CD4-positive, alpha-beta memory T cell (primary cell): ENCODE measurements around the gene HIPK3. TPM values are rescaled to one million over a fixed set of nuclear protein-coding genes. Genes with fewer than 3 reads are reported as not detected.
"Not testable (repeated sequence)": the region's sequence is repeated elsewhere in the genome, so short reads cannot be mapped to it uniquely, and the experiment has no call there.

Experiments used
- CTCF ChIA-PET: fragments of 350-600 bp; sonication (Branson Sonifier 250); formaldehyde crosslinking; loops from one replicate; lab custom pipeline; 2021; ENCODE audit warnings: inconsistent platforms; ENCODE audit not compliant: partially characterized antibody; lab: Charles Lee
- POLR2A ChIA-PET: fragments of 350-600 bp; sonication (Branson Sonifier 250); formaldehyde crosslinking; loops from one replicate; lab custom pipeline; 2021; ENCODE audit not compliant: partially characterized antibody; lab: Charles Lee
- DNase-seq, 5 donors: peaks; one replicate each; pipeline versions ENCODE4 v3.0.0 to v3.0.0-alpha.2; 2020 to 2022; ENCODE audit warnings: mixed read lengths in 1 of 5
- H3K27ac ChIP-seq: one replicate; pipeline ENCODE4 v1.7.0; 2013; ENCODE audit warnings: low read depth, low read length
- H3K27me3 ChIP-seq: 2 replicates; pipeline ENCODE4 v1.7.0; 2013; ENCODE audit warnings: mild to moderate bottlenecking, low read length, moderate library complexity; ENCODE audit not compliant: insufficient read depth
- H3K36me3 ChIP-seq: 2 replicates; pipeline ENCODE4 v1.7.0; 2013; ENCODE audit warnings: mild to moderate bottlenecking, low read length, moderate library complexity; ENCODE audit not compliant: insufficient read depth
- H3K4me1 ChIP-seq: 2 replicates; pipeline ENCODE4 v1.7.0; 2013; ENCODE audit warnings: mild to moderate bottlenecking, low read length, moderate library complexity; ENCODE audit not compliant: insufficient read depth
- H3K4me3 ChIP-seq, 2 donors: one replicate each; pipeline ENCODE4 v1.7.0; 2013; ENCODE audit warnings: low read length in 2 of 2, mild to moderate bottlenecking in 1 of 2
- H3K9me3 ChIP-seq, 2 donors: one replicate each; pipeline ENCODE4 v1.7.0; 2013; ENCODE audit warnings: low read length in 2 of 2, control low read depth in 1 of 2; ENCODE audit not compliant: control insufficient read depth in 1 of 2
- H3K27ac Mint-ChIP-seq, 7 donors: one replicate each; pipeline ENCODE4 v1.8.0; 2020 to 2021; ENCODE audit warnings: mixed read lengths in 7 of 7, mild to moderate bottlenecking in 6 of 7, inconsistent platforms in 3 of 7, moderate library complexity in 3 of 7
- H3K27me3 Mint-ChIP-seq, 2 donors: one replicate each; pipeline ENCODE4 v1.8.0; 2020 to 2021; ENCODE audit warnings: mixed read lengths in 2 of 2
- H3K36me3 Mint-ChIP-seq, 2 donors: one replicate each; pipeline ENCODE4 v1.8.0; 2020 to 2021; ENCODE audit warnings: mixed read lengths in 2 of 2, inconsistent platforms in 1 of 2, mild to moderate bottlenecking in 1 of 2
- H3K4me1 Mint-ChIP-seq, 4 donors: one replicate each; pipeline ENCODE4 v1.8.0; 2020 to 2021; ENCODE audit warnings: mixed read lengths in 4 of 4, mild to moderate bottlenecking in 1 of 4
- H3K4me3 Mint-ChIP-seq, 8 donors: one replicate each; pipeline ENCODE4 v1.8.0; 2020 to 2021; ENCODE audit warnings: mixed read lengths in 8 of 8, mild to moderate bottlenecking in 7 of 8, moderate library complexity in 6 of 8, inconsistent platforms in 3 of 8
- H3K9me3 Mint-ChIP-seq, 8 donors: one replicate each; pipeline ENCODE4 v1.8.0; 2020 to 2021; ENCODE audit warnings: mixed read lengths in 8 of 8, mild to moderate bottlenecking in 5 of 8, inconsistent platforms in 3 of 8, moderate library complexity in 1 of 8
- intact Hi-C: fragments of 100-400 bp; cut with micrococcal nuclease; formaldehyde crosslinking; loops from one replicate; pipeline ENCODE4 v1.15.1; 2023
- polyA plus RNA-seq, 2 donors: library from polyadenylated mRNA; unstranded; fragments of 300-500 nt; fragmentation: Illumina TruSeq; gene quantifications; one replicate each; pipeline ENCODE4 v1.2.3, GENCODE V29; 2021
- total RNA-seq, 2 experiments: library from RNA; stranded (reverse); gene quantifications; one replicate each; pipeline ENCODE4 v1.2.3, GENCODE V29; 2021

HIPK3 gene
- total and polyA plus RNA-seq, 4 experiments from 2014 or later = 31.1 to 92.0 (median 59.8) TPM

DNA sequence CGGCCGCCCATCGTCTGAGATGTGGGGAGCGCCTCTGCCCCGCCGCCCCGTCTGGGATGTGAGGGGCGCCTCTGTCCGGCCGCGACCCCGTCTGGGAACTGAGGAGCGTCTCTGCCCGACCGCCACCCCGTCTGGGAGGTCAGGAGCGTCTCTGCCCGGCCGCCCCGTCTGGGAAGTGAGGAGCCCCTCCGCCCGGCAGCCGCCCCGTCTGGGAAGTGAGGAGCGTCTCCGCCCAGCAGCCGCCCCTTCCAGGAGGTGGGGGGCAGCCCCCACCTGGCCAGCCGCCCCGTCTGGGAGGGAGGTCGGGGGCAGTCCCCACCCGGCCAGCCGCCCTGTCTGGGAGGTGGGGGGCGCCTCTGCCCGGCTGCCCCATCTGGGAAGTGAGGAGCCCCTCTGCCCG, 13.5 kb upstream of the HIPK3 start:
- DNase-seq, H3K9me3 ChIP-seq, H3K4me3 Mint-ChIP-seq, H3K4me3 ChIP-seq, H3K36me3 ChIP-seq, intact Hi-C loops, H3K4me1 Mint-ChIP-seq, H3K27ac ChIP-seq, H3K9me3 Mint-ChIP-seq, POLR2A ChIA-PET, H3K36me3 Mint-ChIP-seq, CTCF ChIA-PET, H3K4me1 ChIP-seq, H3K27ac Mint-ChIP-seq, H3K27me3 ChIP-seq: not testable (repeated sequence)
- peaks cover 9 to 13% of the 10 kb centered on the region in 2 donors for H3K27me3 Mint-ChIP-seq

DNA sequence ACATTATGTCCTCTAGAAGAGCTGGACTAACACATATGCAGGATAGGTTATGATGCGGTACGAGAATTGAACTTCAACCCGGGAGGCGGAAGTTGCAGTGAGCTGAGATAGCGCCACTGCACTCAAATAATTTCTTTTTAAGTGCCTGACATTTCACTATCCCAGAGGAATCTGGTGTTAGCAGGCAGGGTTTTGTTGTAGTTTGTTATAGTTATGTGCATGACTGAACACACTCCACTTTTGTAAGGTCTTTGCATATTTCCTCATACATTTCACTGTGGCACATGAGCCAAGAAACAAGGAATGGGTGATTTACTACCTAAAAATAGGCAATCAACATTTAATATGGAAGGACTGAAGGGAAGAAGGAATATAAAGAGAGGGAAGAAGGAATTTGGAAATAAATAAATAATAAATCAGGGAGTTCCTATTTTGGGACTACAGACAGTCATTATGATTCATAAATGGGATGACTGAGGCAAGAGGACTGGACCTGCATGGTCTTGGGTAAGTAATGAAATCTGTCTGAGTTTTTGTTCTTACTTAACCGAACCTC, 8.7 kb upstream of the HIPK3 start:
- no peaks in the 10 kb centered on the region for H3K4me1 Mint-ChIP-seq
- Histone ChIP-seq H3K27me3 (no peaks in the 10 kb centered on the region), H3K4me1 (no peaks in the 10 kb centered on the region), H3K9me3 (no peaks in the 10 kb centered on the region), H3K27ac (no peak overlapping the region), H3K36me3 (no peaks in the 10 kb centered on the region), H3K4me3 (no peak overlapping the region)
- no peak overlapping the region for H3K4me3 Mint-ChIP-seq
- H3K27ac Mint-ChIP-seq = no peak overlapping the region
- no peaks in the 10 kb centered on the region for H3K9me3 Mint-ChIP-seq
- POLR2A ChIA-PET = no interaction called here
- DNase-seq = no peak
- CTCF ChIA-PET = interaction anchor here (0.7 kb wide), 1 partner anchor 19 kb away, joined by 3 read pairs; no protein-coding TSS in a partner anchor
- peaks cover 6 to 8% of the 10 kb centered on the region in 2 donors for H3K27me3 Mint-ChIP-seq
- no peaks in the 10 kb centered on the region for H3K36me3 Mint-ChIP-seq
- intact Hi-C loops = no loop called here

DNA sequence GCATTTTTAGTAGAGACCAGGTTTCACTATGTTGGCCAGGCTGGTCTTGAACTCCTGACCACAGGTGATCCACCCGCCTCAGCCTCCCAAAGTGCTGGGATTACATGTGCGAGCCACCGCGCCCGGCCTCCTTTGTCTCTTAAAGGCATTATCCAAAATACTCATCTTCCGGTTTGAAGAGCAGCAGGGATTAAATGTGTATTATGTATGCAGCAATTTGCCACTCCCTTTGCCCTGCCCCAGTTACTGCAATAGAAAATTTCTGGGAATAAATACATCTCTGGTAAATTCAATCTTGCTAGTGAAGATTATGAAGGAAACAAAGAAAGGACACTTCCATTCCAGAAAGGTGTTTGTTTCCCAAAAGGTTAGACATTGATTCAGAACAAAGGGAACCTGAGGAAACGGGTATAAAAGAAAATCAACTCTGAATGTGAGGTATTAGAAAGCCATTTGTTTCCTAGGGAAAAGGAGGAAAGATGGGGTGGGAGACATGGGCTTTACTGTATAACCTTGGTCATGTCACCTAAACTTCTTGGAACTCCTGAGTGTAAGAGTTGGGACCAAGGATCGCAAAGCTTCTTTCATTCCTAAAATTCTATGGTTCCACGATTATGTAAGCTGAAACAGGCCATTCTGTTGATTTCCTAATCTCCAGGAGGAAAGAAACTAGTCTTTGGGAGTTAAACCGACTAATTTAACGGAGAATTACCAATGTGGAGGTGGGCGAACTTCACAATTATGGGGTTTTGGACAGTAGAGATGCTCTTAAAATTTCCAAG, 959 bp upstream of the HIPK3 start:
- DNase-seq = no peak
- Histone ChIP-seq H3K27ac (peak overlapping the region; percentile 96), H3K4me3 (peak overlapping the region; percentile 48 to 85), H3K9me3 (no peaks in the 10 kb centered on the region), H3K36me3 (no peaks in the 10 kb centered on the region), H3K27me3 (no peaks in the 10 kb centered on the region), H3K4me1 (peaks cover 26% of the 10 kb centered on the region)
- Mint-ChIP-seq H3K4me1 (peaks cover 14 to 33% (median 23%) of the 10 kb centered on the region in 4 donors), H3K27me3 (no peaks in the 10 kb centered on the region), H3K36me3 (peaks cover 0 to 17% of the 10 kb centered on the region in 2 donors), H3K27ac (peak overlapping the region; percentile 94 to 98 (median 97)), H3K4me3 (peak overlapping the region; percentile 88 to 98 (median 94)), H3K9me3 (peaks cover 0 to 5% (median 0%) of the 10 kb centered on the region in 8 donors)
- ChIA-PET POLR2A (interaction anchor here (1.5 kb wide), 1 partner anchor 95 kb away, joined by 10 read pairs; the partner anchor contains the start of gene CSTF3), CTCF (interaction anchor here (0.8 to 1.2 kb wide), 2 partner anchors 73 to 95 kb away, joined by 3 read pairs; partner anchors contain the start of gene CSTF3)
- intact Hi-C loops = loop anchor here (2.0 to 10.0 kb wide), 4 partner anchors 479 to 1103 kb away; partner anchors contain the start of genes ABTB2, CD59 and FBXO3

DNA sequence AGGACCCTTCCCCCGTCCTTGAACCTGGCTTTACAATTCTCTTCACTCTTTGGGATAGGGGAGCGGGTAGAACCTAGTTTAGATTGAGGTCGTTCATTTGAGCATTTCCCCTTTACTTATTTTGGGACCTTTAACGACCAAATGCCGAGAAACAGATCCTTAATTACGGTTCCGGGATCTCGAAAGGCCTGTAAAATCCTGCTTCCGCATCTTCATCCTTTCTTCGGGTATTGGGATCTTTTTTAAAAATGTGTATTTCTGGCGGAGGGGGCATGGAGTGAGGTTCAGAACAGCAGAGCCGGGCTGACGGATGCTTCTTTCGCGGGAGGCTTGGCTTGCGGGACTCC, 395 bp upstream of the HIPK3 start:
- Mint-ChIP-seq H3K27me3 (no peaks in the 10 kb centered on the region), H3K4me1 (peaks cover 20 to 38% (median 28%) of the 10 kb centered on the region in 4 donors), H3K27ac (peak overlapping the region; percentile 94 to 98 (median 97)), H3K4me3 (peak overlapping the region; percentile 88 to 98 (median 94)), H3K36me3 (peaks cover 0 to 17% of the 10 kb centered on the region in 2 donors), H3K9me3 (peaks cover 0 to 5% (median 0%) of the 10 kb centered on the region in 8 donors)
- peak overlapping the region; percentile 96 for H3K27ac ChIP-seq
- H3K4me1 ChIP-seq = peaks cover 32% of the 10 kb centered on the region
- peak overlapping the region; percentile 48 to 85 for H3K4me3 ChIP-seq
- ChIA-PET CTCF (interaction anchor here (0.8 to 1.2 kb wide), 3 partner anchors 73 to 95 kb away, joined by 3 read pairs; partner anchors contain the start of gene CSTF3), POLR2A (interaction anchor here (0.7 to 1.5 kb wide), 4 partner anchors 96 to 1179 kb away, joined by 3 to 10 read pairs (median 3); partner anchors contain the start of genes CSTF3 and TCP11L1)
- DNase-seq = no peak
- H3K36me3 ChIP-seq = no peaks in the 10 kb centered on the region
- H3K9me3 ChIP-seq = no peaks in the 10 kb centered on the region
- H3K27me3 ChIP-seq = no peaks in the 10 kb centered on the region
- intact Hi-C loops = loop anchor here (2.0 to 10.0 kb wide), 4 partner anchors 478 to 1102 kb away; partner anchors contain the start of genes ABTB2, CD59 and FBXO3

DNA sequence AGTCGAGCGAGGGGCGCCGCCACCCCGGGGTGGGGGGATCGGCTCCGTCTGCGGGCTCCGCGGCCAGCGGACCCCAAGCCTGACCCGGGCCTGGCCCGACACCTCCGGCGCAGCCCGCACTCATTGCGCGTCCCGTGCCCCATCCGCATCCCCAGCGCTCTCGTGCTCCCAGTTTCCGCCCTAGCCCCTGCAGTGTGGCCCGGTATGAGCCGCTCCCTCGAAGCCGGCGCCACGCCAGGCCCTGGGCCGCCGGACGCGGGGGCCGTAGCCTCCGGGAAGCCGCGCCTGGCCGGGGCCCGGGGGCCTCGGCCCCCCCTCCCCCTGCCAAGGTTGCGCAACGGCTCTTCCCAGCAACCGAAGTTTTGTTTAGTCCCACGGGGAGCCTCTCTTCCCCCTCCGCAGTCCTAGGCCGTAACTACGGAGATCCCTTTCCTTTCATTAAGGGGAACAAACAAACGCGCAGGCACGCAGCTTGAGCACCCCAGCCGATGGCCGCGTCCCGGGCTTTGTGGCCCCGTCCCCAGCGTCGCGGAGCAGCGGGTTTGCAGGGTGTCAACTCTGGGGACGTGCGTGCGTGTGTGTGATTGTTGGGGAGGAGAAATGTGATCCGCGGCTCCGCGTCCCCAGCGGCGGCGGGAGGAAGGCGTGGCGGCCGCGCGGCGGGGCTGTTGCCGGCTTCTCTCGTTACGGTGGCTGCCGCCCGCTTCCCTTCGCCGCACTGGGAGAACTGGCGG, 883 bp downstream of the HIPK3 start:
- Histone ChIP-seq H3K4me3 (peak overlapping the region; percentile 53 to 85), H3K27ac (peak overlapping the region; percentile 96), H3K36me3 (no peaks in the 10 kb centered on the region), H3K9me3 (no peaks in the 10 kb centered on the region), H3K4me1 (peaks cover 42% of the 10 kb centered on the region), H3K27me3 (no peaks in the 10 kb centered on the region)
- ChIA-PET CTCF (no interaction called here), POLR2A (interaction anchor here (1.0 to 2.1 kb wide), 7 partner anchors 11 to 675 kb away, joined by 3 to 4 read pairs (median 3); partner anchors contain the start of genes EIF3M and TCP11L1)
- peaks cover 29 to 51% (median 39%) of the 10 kb centered on the region in 4 donors for H3K4me1 Mint-ChIP-seq
- H3K27ac Mint-ChIP-seq = peak overlapping the region; percentile 96 to 99 (median 98)
- H3K4me3 Mint-ChIP-seq = peak overlapping the region; percentile 90 to 99 (median 96)
- H3K36me3 Mint-ChIP-seq = peaks cover 0 to 17% of the 10 kb centered on the region in 2 donors
- DNase-seq = peak; percentile 77 to 85 (median 80)
- H3K9me3 Mint-ChIP-seq = peaks cover 0 to 5% (median 0%) of the 10 kb centered on the region in 8 donors
- intact Hi-C loops = loop anchor here (1.0 to 10.0 kb wide), 9 partner anchors 71 to 1181 kb away; partner anchors contain the start of genes ABTB2, CAT, CD59 and CSTF3
- no peaks in the 10 kb centered on the region for H3K27me3 Mint-ChIP-seq

DNA sequence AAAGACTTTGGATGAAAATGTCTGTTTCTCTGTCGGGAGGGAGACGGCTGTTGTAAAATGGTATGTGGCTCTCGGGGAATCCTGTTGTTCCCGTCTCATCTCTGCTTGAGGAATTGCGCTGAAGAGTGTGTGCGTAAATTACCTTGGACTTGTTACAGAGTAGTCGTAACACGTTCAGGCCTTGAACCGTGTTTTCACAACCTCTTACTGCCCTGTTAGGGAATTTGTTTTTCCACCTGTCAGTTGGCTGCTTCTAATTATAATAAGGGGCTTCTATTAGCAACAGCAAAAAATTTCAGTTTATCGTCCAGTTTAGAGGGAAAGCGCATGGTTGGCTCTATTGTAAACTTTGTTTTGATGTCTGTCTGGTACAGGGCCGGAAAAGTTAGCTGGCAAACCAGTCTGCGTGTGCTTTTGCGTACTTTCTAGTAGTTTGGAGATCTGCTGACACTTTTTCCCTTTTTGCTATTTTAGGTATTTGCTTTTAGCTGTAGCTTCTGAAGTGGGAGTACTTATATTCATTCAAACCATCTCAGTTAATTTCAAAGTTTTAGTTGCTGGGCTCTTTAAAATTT, 1.5 kb downstream of the HIPK3 start:
- Histone ChIP-seq H3K9me3 (no peaks in the 10 kb centered on the region), H3K27me3 (no peaks in the 10 kb centered on the region), H3K27ac (peak overlapping the region; percentile 96), H3K4me1 (peaks cover 48% of the 10 kb centered on the region), H3K4me3 (peak overlapping the region; percentile 53 to 85), H3K36me3 (no peaks in the 10 kb centered on the region)
- Mint-ChIP-seq H3K36me3 (peaks cover 0 to 17% of the 10 kb centered on the region in 2 donors), H3K9me3 (peaks cover 0 to 5% (median 0%) of the 10 kb centered on the region in 8 donors), H3K27ac (peak overlapping the region; percentile 96 to 99 (median 98)), H3K4me1 (peaks cover 33 to 58% (median 44%) of the 10 kb centered on the region in 4 donors), H3K27me3 (no peaks in the 10 kb centered on the region), H3K4me3 (peak overlapping the region; percentile 90 to 99 (median 96))
- intact Hi-C loops = loop anchor here (1.0 to 10.0 kb wide), 8 partner anchors 71 to 1180 kb away; partner anchors contain the start of genes CAT, CD59, CSTF3 and FBXO3
- POLR2A ChIA-PET = interaction anchor here (0.6 to 2.1 kb wide), 5 partner anchors 10 to 675 kb away, joined by 3 to 4 read pairs (median 3); partner anchors contain the start of gene EIF3M
- DNase-seq = peak in 2 of 5 donors; percentile 6 to 29
- CTCF ChIA-PET = interaction anchor here (0.7 to 0.8 kb wide), 2 partner anchors 11 to 83 kb away, joined by 3 to 4 read pairs; no protein-coding TSS in a partner anchor
